Uterus (tissue), 4 donors: ENCODE results near the gene ZBTB20. TPM values are rescaled to one million over a fixed set of nuclear protein-coding genes. Genes with fewer than 3 reads are reported as not detected.

Experiments used
- DNase-seq, 2 donors: peaks; one replicate each; pipeline ENCODE4 v3.0.0-alpha.2; 2019 to 2020
- H3K27ac ChIP-seq, 2 donors: fragments of 200-600 bp; sonication (generic); 1 replicate in 1 of 2; 2 replicates in 1 of 2; pipeline ENCODE4 v1.5.1; 2016 to 2018
- H3K27me3 ChIP-seq, 2 donors: fragments of 200-600 bp; sonication (generic); one replicate each; pipeline ENCODE4 v1.5.1; 2018 to 2019; ENCODE audit warnings: control low read depth in 1 of 2
- H3K36me3 ChIP-seq, 2 donors: fragments of 200-600 bp; sonication (generic); one replicate each; pipeline ENCODE4 v1.5.1; 2019; ENCODE audit warnings: control low read depth in 1 of 2
- H3K4me1 ChIP-seq, 2 donors: fragments of 200-600 bp; sonication (generic); one replicate each; pipeline ENCODE4 v1.5.1; 2018 to 2019; ENCODE audit warnings: control low read depth in 1 of 2
- H3K4me3 ChIP-seq, 2 donors: fragments of 200-600 bp; sonication (generic); 1 replicate in 1 of 2; 2 replicates in 1 of 2; pipeline ENCODE4 v1.5.1; 2018 to 2019; ENCODE audit warnings: mild to moderate bottlenecking in 1 of 2
- H3K9me3 ChIP-seq, 2 donors: fragments of 200-600 bp; sonication (generic); one replicate each; pipeline ENCODE4 v1.5.1; 2019; ENCODE audit warnings: control low read depth in 1 of 2
- POLR2A ChIP-seq, 2 donors: fragments of 450-650 bp; IDR thresholded peaks; one replicate each; pipeline ENCODE4 v1.6.1; 2016; ENCODE audit warnings: antibody characterized with exemption in 2 of 2, mild to moderate bottlenecking in 1 of 2, moderate library complexity in 1 of 2
- intact Hi-C: fragments of 100-400 bp; cut with DNase I; formaldehyde crosslinking; loops from one replicate; pipeline ENCODE4 v1.15.1; 2023; ENCODE audit warnings: low total_unique reads
- total RNA-seq, 4 donors: library from RNA; depleted of rRNA in 3 of 4; stranded (reverse); fragments of >200 nt in 3 of 4; gene quantifications; one replicate each; pipeline versions ENCODE4 v1.1.0 to v1.2.4, GENCODE V29; 2014 to 2023
- TF ChIP-seq, protein P1 (sequence below), 4 experiments: fragments of 200-600 bp in 2 of 4; fragments of 450-650 bp in 2 of 4; sonication (generic) in 2 of 4; IDR thresholded peaks; one replicate each; pipeline ENCODE4 v1.5.1; 2016 to 2019; ENCODE audit warnings: antibody characterized with exemption in 4 of 4, mild to moderate bottlenecking in 2 of 4, moderate library complexity in 1 of 4
- donor health status: DM: yes; HTN: yes; CAD: no.

The ZBTB20 gene
- total RNA-seq, 4 donors from 2014 or later: 35.6 to 157 (median 85.1) TPM

- no peaks in the 10 kb centered on the region for H3K27me3 ChIP-seq
- H3K36me3 ChIP-seq: no peaks in the 10 kb centered on the region
- intact Hi-C loops: no loop called here
- H3K4me1 ChIP-seq: no peaks in the 10 kb centered on the region
- TF ChIP-seq, protein P1, sequence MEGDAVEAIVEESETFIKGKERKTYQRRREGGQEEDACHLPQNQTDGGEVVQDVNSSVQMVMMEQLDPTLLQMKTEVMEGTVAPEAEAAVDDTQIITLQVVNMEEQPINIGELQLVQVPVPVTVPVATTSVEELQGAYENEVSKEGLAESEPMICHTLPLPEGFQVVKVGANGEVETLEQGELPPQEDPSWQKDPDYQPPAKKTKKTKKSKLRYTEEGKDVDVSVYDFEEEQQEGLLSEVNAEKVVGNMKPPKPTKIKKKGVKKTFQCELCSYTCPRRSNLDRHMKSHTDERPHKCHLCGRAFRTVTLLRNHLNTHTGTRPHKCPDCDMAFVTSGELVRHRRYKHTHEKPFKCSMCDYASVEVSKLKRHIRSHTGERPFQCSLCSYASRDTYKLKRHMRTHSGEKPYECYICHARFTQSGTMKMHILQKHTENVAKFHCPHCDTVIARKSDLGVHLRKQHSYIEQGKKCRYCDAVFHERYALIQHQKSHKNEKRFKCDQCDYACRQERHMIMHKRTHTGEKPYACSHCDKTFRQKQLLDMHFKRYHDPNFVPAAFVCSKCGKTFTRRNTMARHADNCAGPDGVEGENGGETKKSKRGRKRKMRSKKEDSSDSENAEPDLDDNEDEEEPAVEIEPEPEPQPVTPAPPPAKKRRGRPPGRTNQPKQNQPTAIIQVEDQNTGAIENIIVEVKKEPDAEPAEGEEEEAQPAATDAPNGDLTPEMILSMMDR (IDR thresholded peaks at IDR 0.05): no peak
- TF ChIP-seq POLR2A (IDR thresholded peaks at IDR 0.05): no peak
- DNase-seq: no peak
- no peak overlapping the region for H3K4me3 ChIP-seq
- no peaks in the 10 kb centered on the region for H3K9me3 ChIP-seq
- H3K27ac ChIP-seq: no peak overlapping the region
Measured at GRCh38 chr3:114307222-114307830, 839.8 kb downstream of the ZBTB20 start.

GRCh38 chr3:114299941-114300624 lies 847.0 kb downstream of the ZBTB20 start:
- H3K36me3 ChIP-seq: no peaks in the 10 kb centered on the region
- H3K27ac ChIP-seq: no peak overlapping the region
- TF ChIP-seq, protein P1 (IDR thresholded peaks at IDR 0.05): no peak
- TF ChIP-seq POLR2A (IDR thresholded peaks at IDR 0.05): no peak
- H3K4me1 ChIP-seq: no peaks in the 10 kb centered on the region
- no peak for DNase-seq
- H3K27me3 ChIP-seq: no peaks in the 10 kb centered on the region
- intact Hi-C loops: no loop called here
- H3K4me3 ChIP-seq: no peak overlapping the region
- no peaks in the 10 kb centered on the region for H3K9me3 ChIP-seq

GRCh38 chr3:114299421-114299820 lies 847.7 kb downstream of the ZBTB20 start:
- no peaks in the 10 kb centered on the region for H3K9me3 ChIP-seq
- no peaks in the 10 kb centered on the region for H3K27me3 ChIP-seq
- no peaks in the 10 kb centered on the region for H3K36me3 ChIP-seq
- intact Hi-C loops: no loop called here
- H3K27ac ChIP-seq: no peak overlapping the region
- DNase-seq: no peak
- TF ChIP-seq POLR2A (IDR thresholded peaks at IDR 0.05): no peak
- TF ChIP-seq, protein P1 (IDR thresholded peaks at IDR 0.05): no peak
- H3K4me1 ChIP-seq: no peaks in the 10 kb centered on the region
- H3K4me3 ChIP-seq: no peak overlapping the region

- H3K4me1 ChIP-seq: no peaks in the 10 kb centered on the region
- H3K27me3 ChIP-seq: no peaks in the 10 kb centered on the region
- no peak overlapping the region for H3K27ac ChIP-seq
- TF ChIP-seq POLR2A (IDR thresholded peaks at IDR 0.05): no peak
- TF ChIP-seq, protein P1 (IDR thresholded peaks at IDR 0.05): no peak
- H3K9me3 ChIP-seq: no peaks in the 10 kb centered on the region
- H3K36me3 ChIP-seq: no peaks in the 10 kb centered on the region
- intact Hi-C loops: no loop called here
- DNase-seq: no peak
- H3K4me3 ChIP-seq: no peak overlapping the region
Measured at GRCh38 chr3:114295946-114296345, 851.1 kb downstream of the ZBTB20 start.

DNA sequence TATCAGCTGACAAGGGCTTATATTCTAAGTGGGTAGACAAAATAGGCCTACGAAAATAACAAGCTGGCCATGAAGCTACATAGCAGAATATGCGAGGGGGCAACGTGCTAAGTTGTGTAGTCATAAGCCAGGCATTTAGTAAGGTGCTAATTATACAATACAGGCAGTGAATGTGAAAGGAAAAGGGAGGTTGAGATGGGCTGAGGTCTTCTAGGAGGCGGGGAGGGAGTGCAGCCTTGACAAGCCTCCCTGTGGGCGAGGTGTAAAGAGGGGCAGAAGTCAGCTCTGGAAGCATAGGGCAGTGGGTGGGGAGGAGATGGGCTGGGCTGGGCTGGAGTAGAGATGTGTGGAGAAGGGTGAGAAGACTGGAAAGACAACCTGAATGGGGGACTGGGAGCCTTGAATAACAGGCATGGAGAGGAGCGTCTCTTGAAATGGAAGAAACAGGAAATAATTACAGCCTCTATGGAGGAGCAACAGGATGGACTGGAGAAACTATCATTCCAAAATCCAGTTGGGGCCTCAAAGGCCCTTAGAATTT lies 852.1 kb downstream of the ZBTB20 start:
- TF ChIP-seq POLR2A (IDR thresholded peaks at IDR 0.05): no peak
- TF ChIP-seq, protein P1 (IDR thresholded peaks at IDR 0.05): no peak
- Histone ChIP-seq H3K36me3 (no peaks in the 10 kb centered on the region), H3K27ac (no peak overlapping the region), H3K4me3 (no peak overlapping the region), H3K27me3 (no peaks in the 10 kb centered on the region), H3K4me1 (no peaks in the 10 kb centered on the region), H3K9me3 (no peaks in the 10 kb centered on the region)
- DNase-seq: no peak
- intact Hi-C loops: no loop called here
